Erythroblast (primary cell): ENCODE results near the gene CMTR1.

ENCODE experiments used
- DNase-seq, 2 experiments: peaks; one replicate each; lab custom pipeline; 2025; lab: John Stamatoyannopoulos, UW
- GATA1 ChIP-seq: IDR thresholded peaks from 2 replicates; pipeline ENCODE4 v1.6.1; 2011; ENCODE audit warnings: low read depth, mild to moderate bottlenecking, control low read depth, low read length, moderate library complexity
- POLR2A ChIP-seq: IDR thresholded peaks from 2 replicates; pipeline ENCODE4 v1.6.1; 2011; ENCODE audit warnings: mild to moderate bottlenecking, low read length

CMTR1 gene

GRCh38 chr6:37477656-37478435, 44.8 kb downstream of the CMTR1 start:
- no peak for DNase-seq
- TF ChIP-seq GATA1 (no peak), POLR2A (no peak)

- no peak for DNase-seq
- no peak for TF ChIP-seq GATA1
- TF ChIP-seq POLR2A: no peak
These were observed 45.8 kb downstream of the CMTR1 start for GRCh38 chr6:37478827-37479226.

- no peak for DNase-seq
- TF ChIP-seq POLR2A (no peak), GATA1 (no peak)
These were observed 46.3 kb downstream of the CMTR1 start for GRCh38 chr6:37479266-37479854.

- DNase-seq: no peak
- TF ChIP-seq GATA1: no peak
- TF ChIP-seq POLR2A: no peak
These were observed 47.2 kb downstream of the CMTR1 start for GRCh38 chr6:37480118-37480736.

GRCh38 chr6:37480951-37481534, 48.0 kb downstream of the CMTR1 start:
- TF ChIP-seq POLR2A: no peak
- TF ChIP-seq GATA1: no peak
- no peak for DNase-seq

GRCh38 chr6:37481711-37482605, 48.9 kb downstream of the CMTR1 start:
- DNase-seq: no peak
- TF ChIP-seq GATA1 (no peak), POLR2A (no peak)

GRCh38 chr6:37482606-37483251, 49.7 kb downstream of the CMTR1 start:
- no peak for TF ChIP-seq POLR2A
- no peak for TF ChIP-seq GATA1
- no peak for DNase-seq

- TF ChIP-seq GATA1 (no peak), POLR2A (no peak)
- no peak for DNase-seq
These were observed 50.4 kb downstream of the CMTR1 start for GRCh38 chr6:37483252-37483901.

- peak; percentile 63 to 82 for DNase-seq
These were observed 51.1 kb downstream of the CMTR1 start for GRCh38 chr6:37483917-37484785.

GRCh38 chr6:37484786-37485170, 51.8 kb downstream of the CMTR1 start:
- no peak for DNase-seq

More at GRCh38 chr6:37483917-37484785, 51.1 kb downstream of the CMTR1 start:
- no peak for TF ChIP-seq GATA1

GRCh38 chr6:37485291-37485702, 52.3 kb downstream of the CMTR1 start:
- TF ChIP-seq POLR2A: no peak
- no peak for TF ChIP-seq GATA1

More at GRCh38 chr6:37484786-37485170, 51.8 kb downstream of the CMTR1 start:
- TF ChIP-seq POLR2A: no peak
- no peak for TF ChIP-seq GATA1

More at GRCh38 chr6:37485291-37485702, 52.3 kb downstream of the CMTR1 start:
- peak; percentile 37 to 48 for DNase-seq
